GM12873 (cell line): Measurements from ENCODE around the gene LRRC75B.
"Not testable (repeated sequence)": the region's sequence is repeated elsewhere in the genome, so short reads cannot be mapped to it uniquely, and the experiment has no call there.

Experiments
- CTCF ChIP-seq: IDR thresholded peaks from 2 replicates; pipeline ENCODE4 v1.5.1; 2012; ENCODE audit warnings: low read depth, mild to moderate bottlenecking, moderate library complexity, low read length, control low read depth; ENCODE audit not compliant: insufficient read depth; ENCODE audit errors: missing control alignments

The LRRC75B gene

DNA sequence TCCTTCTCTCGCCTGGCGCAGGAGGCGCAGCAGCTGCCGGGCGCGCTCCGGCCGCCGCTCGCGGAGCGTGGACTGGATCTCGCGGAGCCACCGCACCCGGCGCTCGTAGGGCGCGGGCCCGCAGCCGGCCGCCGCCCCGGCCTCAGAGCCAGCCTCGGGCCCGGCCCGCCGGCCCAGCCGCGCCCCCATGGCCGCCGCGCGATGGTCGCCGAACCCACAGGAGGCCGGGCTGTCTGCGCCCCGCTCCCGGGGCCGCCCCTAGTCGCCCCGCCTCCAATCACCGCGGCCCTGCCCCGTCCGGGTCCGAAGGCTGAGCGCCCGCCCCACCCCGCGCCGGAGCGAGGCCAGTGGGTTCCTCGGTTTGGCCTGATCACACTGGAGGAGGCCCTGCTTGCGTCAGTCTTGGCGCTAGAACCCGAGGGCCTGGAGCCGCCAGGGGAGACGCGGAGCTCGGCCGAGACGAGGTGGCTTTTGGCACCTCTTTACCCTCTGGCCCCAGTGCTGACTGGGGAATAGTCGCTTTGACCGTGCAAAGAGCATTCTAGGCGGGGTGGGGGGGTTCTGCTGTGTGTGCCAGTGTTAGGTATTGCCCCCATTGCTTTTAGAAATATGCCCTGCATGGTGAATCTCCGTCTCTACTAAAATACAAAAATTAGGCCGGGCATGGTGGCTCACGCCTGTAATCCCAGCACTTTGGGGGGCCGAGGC, at the start of gene LRRC75B:
LRRC75B (minus strand) TSS at position 223 of the 708 bp plus-strand sequence; CDS start at position 189, 34 bp downstream.
- TF ChIP-seq CTCF, result no peak

- TF ChIP-seq CTCF, result peak; percentile 47
Measured at GRCh38 chr22:24634776-24635389, 42.0 kb upstream of the LRRC75B start.

DNA sequence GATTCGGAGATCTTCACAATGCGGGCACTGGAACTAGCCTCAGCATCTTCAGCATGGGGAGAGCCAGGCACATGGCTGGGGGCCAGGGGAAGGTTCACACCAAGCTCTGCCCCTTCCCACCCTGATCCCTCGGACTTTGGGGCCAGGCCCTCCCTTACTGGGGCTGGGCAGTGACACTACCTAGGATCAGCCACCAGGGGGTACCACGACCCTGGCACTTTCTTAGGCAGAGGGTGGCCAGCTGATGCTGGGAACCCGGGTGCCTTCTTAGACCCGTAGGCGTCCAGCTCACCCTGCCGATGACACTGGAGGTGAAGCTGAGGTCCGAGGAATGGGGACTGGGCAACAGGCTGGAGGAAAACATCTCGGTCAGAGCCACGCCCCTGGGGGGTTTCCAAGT, 36.2 kb upstream of the LRRC75B start:
- TF ChIP-seq CTCF, result peak; percentile 49

DNA sequence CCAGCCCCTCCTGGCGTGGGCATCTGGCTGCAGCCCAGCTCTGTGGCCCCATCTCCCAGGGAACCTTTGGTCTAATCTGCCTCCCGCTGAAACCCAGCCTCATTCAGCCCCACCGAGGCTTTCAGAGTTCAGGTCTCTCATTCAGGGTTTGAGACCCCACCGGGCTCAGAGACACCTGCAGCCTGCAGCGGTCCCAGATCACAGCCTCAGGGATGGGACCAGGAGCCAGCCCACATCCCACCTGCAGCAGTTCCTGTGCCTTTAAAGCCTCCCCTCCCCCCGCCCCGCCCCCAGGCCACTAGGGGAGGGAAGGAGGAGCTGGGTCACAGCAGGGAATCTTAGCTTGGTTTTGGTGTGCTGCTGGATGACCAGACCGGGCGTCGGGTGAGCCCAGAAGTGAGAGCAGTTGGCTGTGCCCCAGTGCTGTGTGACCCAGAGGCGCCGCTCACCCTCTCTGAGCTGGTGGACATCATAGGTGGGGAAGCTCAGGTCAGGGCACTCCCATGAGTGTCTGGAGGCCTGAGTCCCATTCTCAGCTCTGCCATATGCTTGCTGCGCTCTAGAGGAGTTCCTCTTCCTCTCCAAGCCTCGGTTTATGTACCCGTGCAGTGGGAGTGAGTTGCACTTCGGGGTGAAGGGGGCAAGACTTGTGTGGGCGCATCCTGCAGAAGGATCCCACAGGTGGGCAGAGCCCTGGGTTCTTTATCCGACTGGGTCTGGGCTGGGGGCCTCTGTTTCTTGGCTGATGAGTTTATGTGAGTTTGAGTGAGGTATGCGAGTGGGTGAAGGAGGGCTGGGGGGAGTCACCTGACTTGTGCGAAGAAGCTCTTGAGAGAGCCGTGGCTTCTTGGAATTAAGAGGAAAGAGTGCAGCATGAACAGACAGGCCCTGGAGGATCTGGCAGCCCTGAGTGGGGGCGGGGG, 10.2 kb upstream of the LRRC75B start, which contains the start of gene GGT1:
GGT1 (plus strand) TSS at position 347 of the 923 bp plus-strand sequence. CDS start 7,889 bp downstream, outside the sequence.
- not testable (repeated sequence) for TF ChIP-seq CTCF

GRCh38 chr22:24601217-24602104, 8.6 kb upstream of the LRRC75B start:
- no peak for TF ChIP-seq CTCF

- TF ChIP-seq CTCF, result no peak
Measured at GRCh38 chr22:24599514-24599913, 6.6 kb upstream of the LRRC75B start.
